K562 (cell line): ENCODE data around the gene TNIK. TPM values are rescaled to one million over a fixed set of nuclear protein-coding genes. Genes with fewer than 3 reads are reported as not detected.

Experiments used
- ATAC-seq: fragments of 200-7000 bp; cut with Tn5 transposase; 3 replicates; pipeline ENCODE4 v1.9.1; 2020; ENCODE audit warnings: moderate library complexity
- BruUV-seq: library from RNA; stranded (reverse); fragments of 400-500 nt; replicated peaks from 2 replicates; lab custom pipeline; 2021; lab: Mats Ljungman, UMichigan
- CTCF ChIA-PET: fragments of 300-600 bp; formaldehyde crosslinking; extraction: SDS; loops from one replicate; lab custom pipeline; 2021; ENCODE audit warnings: low intra/inter-chr PET ratio; lab: Yijun Ruan, JAX
- POLR2A ChIA-PET: fragments of 300-600, 350-650 bp; sonication (Branson Sonifier 250); formaldehyde crosslinking; extraction: SDS; loops from one replicate; lab custom pipeline; 2021; ENCODE audit warnings: antibody characterized with exemption, inconsistent platforms; lab: Yijun Ruan, JAX
- DNase-seq, 4 experiments: peaks; one replicate each; pipeline versions ENCODE4 v3.0.0 to v3.0.0-alpha.2; 2011 to 2018; ENCODE audit warnings: low spot score in 3 of 4, mixed read lengths in 3 of 4; ENCODE audit errors: extremely low read depth in 1 of 4
- FAIRE-seq: peaks from 2 replicates; lab custom pipeline; 2011; peaks lifted over from hg19 to GRCh38; lab: Jason Lieb, UNC
- H2AFZ ChIP-seq: 2 replicates; pipeline ENCODE4 v1.6.0; 2011; ENCODE audit warnings: low read depth, low read length, control low read depth, inconsistent platforms
- H3K27ac ChIP-seq: fragments of 200-600 bp; 3 replicates; pipeline ENCODE4 v1.8.0; 2011; ENCODE audit warnings: low read depth, mild to moderate bottlenecking, control low read depth, inconsistent platforms, low read length, moderate library complexity, mixed read lengths; ENCODE audit errors: extremely low read depth
- H3K27me3 ChIP-seq, 2 experiments: fragments of 300-600 bp in 1 of 2; 2 replicates in 1 of 2; 3 replicates in 1 of 2; pipeline versions ENCODE4 v1.6.0 to v1.8.0; 2011; ENCODE audit warnings: inconsistent platforms in 2 of 2, low read length in 2 of 2, mild to moderate bottlenecking in 1 of 2, mixed read lengths in 1 of 2, moderate library complexity in 1 of 2; ENCODE audit not compliant: control insufficient read depth in 2 of 2, insufficient read depth in 2 of 2
- H3K36me3 ChIP-seq: fragments of 300-600 bp; 3 replicates; pipeline ENCODE4 v1.8.0; 2011; ENCODE audit warnings: mild to moderate bottlenecking, low read length, inconsistent platforms; ENCODE audit not compliant: control insufficient read depth, insufficient read depth
- H3K4me1 ChIP-seq, 2 experiments: fragments of 200-600 bp in 1 of 2; replicated peaks in 1 of 2; 2 replicates in 1 of 2; 3 replicates in 1 of 2; pipeline versions ENCODE4 v1.5.1 to v1.8.0; 2011; ENCODE audit warnings: inconsistent platforms in 2 of 2, low read length in 2 of 2, mild to moderate bottlenecking in 1 of 2, mixed read lengths in 1 of 2, moderate library complexity in 1 of 2; ENCODE audit not compliant: control insufficient read depth in 2 of 2, insufficient read depth in 2 of 2
- H3K4me2 ChIP-seq: 2 replicates; pipeline ENCODE4 v1.6.1; 2011; ENCODE audit warnings: low read length, control low read depth, inconsistent platforms, mixed read lengths; ENCODE audit not compliant: insufficient read depth
- H3K4me3 ChIP-seq: fragments of 200-600 bp; sonication (generic), shearing (Covaris generic); 2 replicates; pipeline ENCODE4 v1.5.1; 2016; ENCODE audit warnings: control low read depth, inconsistent platforms
- H3K79me2 ChIP-seq: fragments of 200-600 bp; 3 replicates; pipeline ENCODE4 v1.8.0; 2011; ENCODE audit warnings: low read length, inconsistent platforms; ENCODE audit not compliant: control insufficient read depth, insufficient read depth
- H3K9ac ChIP-seq, 2 experiments: 2 replicates each; pipeline versions ENCODE4 v1.6.0 to v1.6.1; 2011; ENCODE audit warnings: low read depth in 2 of 2, low read length in 2 of 2, control low read depth in 1 of 2, inconsistent platforms in 1 of 2, mild to moderate bottlenecking in 1 of 2, mixed read lengths in 1 of 2; ENCODE audit not compliant: insufficient read depth in 1 of 2
- H3K9me1 ChIP-seq: one replicate; pipeline ENCODE4 v1.6.0; 2011; ENCODE audit warnings: inconsistent platforms, mild to moderate bottlenecking, low read length, moderate library complexity; ENCODE audit not compliant: control insufficient read depth, insufficient read depth
- H3K9me3 ChIP-seq: replicated peaks from 2 replicates; pipeline ENCODE4 v1.5.1; 2011; ENCODE audit warnings: low read depth, low read length, inconsistent platforms; ENCODE audit not compliant: control insufficient read depth, insufficient read depth
- H4K20me1 ChIP-seq: replicated peaks from 2 replicates; pipeline ENCODE4 v1.6.1; 2011; ENCODE audit warnings: low read length, inconsistent platforms, mixed read lengths; ENCODE audit not compliant: control insufficient read depth, insufficient read depth
- BRD4 ChIP-seq: fragments of 200-600 bp; sonication (generic); IDR thresholded peaks from 2 replicates; pipeline ENCODE4 v1.6.1; 2017; ENCODE audit warnings: inconsistent platforms
- HNRNPLL ChIP-seq: fragments of 200-400 bp; formaldehyde crosslinking; IDR thresholded peaks from 2 replicates; pipeline ENCODE4 v1.6.1; 2017; ENCODE audit warnings: low read length, low read depth, mild to moderate bottlenecking; ENCODE audit not compliant: poor library complexity, severe bottlenecking
- KHSRP ChIP-seq: fragments of 450-650 bp; IDR thresholded peaks from 2 replicates; pipeline ENCODE4 v1.6.1; 2017
- MTF1 ChIP-seq: fragments of 250-450 bp; sonication (Bioruptor Pico); IDR thresholded peaks from 2 replicates; pipeline ENCODE4 v1.9.0; 2021; ENCODE audit warnings: moderate library complexity, mild to moderate bottlenecking, inconsistent platforms, borderline replicate concordance
- NCOA2 ChIP-seq, 2 experiments: fragments of 450-650 bp; IDR thresholded peaks; 2 replicates each; pipeline ENCODE4 v1.6.1; 2018; ENCODE audit warnings: mild to moderate bottlenecking in 2 of 2, moderate library complexity in 1 of 2; ENCODE audit not compliant: partially characterized antibody in 2 of 2
- RCOR1 ChIP-seq, 2 experiments: IDR thresholded peaks; 2 replicates each; pipeline ENCODE4 v1.6.1; 2012; ENCODE audit warnings: low read depth in 2 of 2, low read length in 2 of 2, borderline replicate concordance in 1 of 2, improper control_type of control experiment in 1 of 2
- RUNX1 ChIP-seq: sonication (generic); IDR thresholded peaks from 2 replicates; pipeline ENCODE4 v1.6.1; 2016; ENCODE audit warnings: antibody characterized with exemption, low read depth
- TRIM24 ChIP-seq, 2 experiments: fragments of 450-650 bp; IDR thresholded peaks; 2 replicates each; pipeline ENCODE4 v1.6.1; 2016
- ZFP36 ChIP-seq: fragments of 150-350 bp; IDR thresholded peaks from 2 replicates; pipeline ENCODE4 v1.6.1; 2018; ENCODE audit warnings: low read length, low read depth; ENCODE audit not compliant: partially characterized antibody
- WGBS: fragments of 100-300 bp; shearing (Covaris generic); methylation state at CpG from one replicate; pipeline ENCODE4 v1.1.6; 2016; ENCODE audit warnings: low coverage, mixed read lengths; ENCODE audit not compliant: insufficient coverage; ENCODE audit errors: missing lambda C conversion rate; 5-methylcytosine and 5-hydroxymethylcytosine counted together
- in situ Hi-C: fragments of 300-500 bp; cut with MboI; formaldehyde crosslinking; loops from 4 replicates; pipeline ENCODE4 v1.15.0; 2018; ENCODE audit warnings: inconsistent platforms, mixed read lengths
- intact Hi-C: fragments of 100-400 bp; cut with micrococcal nuclease; formaldehyde crosslinking; loops from 2 replicates; pipeline ENCODE4 v1.14.2; 2022
- polyA plus RNA-seq, 8 experiments: library from polyadenylated mRNA; depleted of rRNA in 4 of 8; stranded (reverse) in 5 of 8; unstranded in 3 of 8; fragments of >200 nt; fragmentation: Nextera tagmentation in 2 of 8; fragmentation: Illumina TruSeq in 1 of 8; extraction: Ambion mirVana in 2 of 8; extraction: Trizol in 1 of 8; gene quantifications; 2 replicates each; pipeline versions ENCODE4 v1.2.1 to v1.2.3, GENCODE V29; 2011 to 2014; ENCODE audit warnings: inconsistent platforms in 1 of 8, missing spikeins in 1 of 8
- total RNA-seq, 7 experiments: library from RNA; depleted of rRNA in 6 of 7; stranded (reverse); fragments of >200 nt in 6 of 7; fragmentation: Illumina TruSeq in 2 of 7; extraction: Trizol in 2 of 7; gene quantifications; 2 replicates each; pipeline versions ENCODE4 v1.2.1 to v1.2.3, GENCODE V29; 2011 to 2021; ENCODE audit warnings: low replicate concordance in 1 of 7
- TF ChIP-seq, protein P1 (sequence below), 2 experiments: fragments of 150-350 bp in 1 of 2; IDR thresholded peaks; 2 replicates each; pipeline ENCODE4 v1.6.1; 2012 to 2016; ENCODE audit warnings: low read depth in 2 of 2, low read length in 2 of 2, mild to moderate bottlenecking in 1 of 2, moderate library complexity in 1 of 2
- TF ChIP-seq, protein P2 (sequence below): fragments of 450-650 bp; formaldehyde crosslinking; IDR thresholded peaks from 2 replicates; pipeline ENCODE4 v1.4.0; 2022; ENCODE audit warnings: missing genetic modification characterization
- TF ChIP-seq, protein P3 (sequence below): fragments of 250-450 bp; sonication (Bioruptor Pico); IDR thresholded peaks from 2 replicates; pipeline ENCODE4 v1.8.0; 2022; ENCODE audit warnings: moderate library complexity, mild to moderate bottlenecking, inconsistent platforms
- TF ChIP-seq, protein P4 (sequence below), 2 experiments: IDR thresholded peaks in 1 of 2; conservative IDR thresholded peaks in 1 of 2; 2 replicates each; pipeline ENCODE4 v1.6.1; 2016; ENCODE audit warnings: low read depth in 2 of 2, mild to moderate bottlenecking in 1 of 2, missing compliant biosample characterization in 1 of 2, missing genetic modification characterization in 1 of 2, moderate library complexity in 1 of 2

Gene TNIK
- total and polyA plus RNA-seq, 9 of the 15 experiments (the other 6 are each of a cell fraction or from before 2014, with no cell fraction given), result 6.6 to 39.0 (median 24.7) TPM

DNA sequence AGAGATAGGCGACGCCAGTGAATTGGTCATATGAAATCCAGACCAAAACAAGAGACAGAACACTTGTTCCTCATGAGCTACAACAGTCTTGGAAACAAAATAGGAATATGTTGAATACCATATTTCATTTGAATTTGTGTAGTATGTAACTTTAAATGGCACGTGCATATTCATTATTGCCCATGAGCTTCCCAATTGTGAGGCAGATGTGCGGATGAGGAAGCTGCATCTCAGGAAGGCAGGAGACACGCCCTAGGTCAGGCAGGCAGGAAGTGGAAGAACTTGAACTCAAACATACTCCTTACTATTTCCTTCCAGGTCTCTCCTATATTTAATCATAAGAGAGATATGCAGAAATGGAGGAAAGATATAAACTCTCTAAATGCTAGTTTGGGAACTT lies 326.9 kb downstream of the TNIK start:
- ChIA-PET POLR2A (interaction anchor here (0.7 kb wide), 1 partner anchor 183 kb away, joined by 3 read pairs; no protein-coding TSS in a partner anchor), CTCF (no interaction called here)
- no peak overlapping the region for H3K27ac ChIP-seq
- H2AFZ ChIP-seq, result no peak overlapping the region
- intact Hi-C loops (no loop called here), in situ Hi-C loops (no loop called here)
- H3K27me3 ChIP-seq, result no peaks in the 10 kb centered on the region
- no peaks in the 10 kb centered on the region for H3K9me1 ChIP-seq
- ATAC-seq, result no peak
- peaks cover 19% of the 10 kb centered on the region for H3K36me3 ChIP-seq
- H3K4me2 ChIP-seq, result no peak overlapping the region
- 73% methylated on average over 5 of the region's 5 CpGs for WGBS
- no peaks in the 10 kb centered on the region for H4K20me1 ChIP-seq
- H3K9ac ChIP-seq, result no peak overlapping the region
- H3K79me2 ChIP-seq, result no peaks in the 10 kb centered on the region
- no peaks in the 10 kb centered on the region for H3K4me1 ChIP-seq
- H3K4me3 ChIP-seq, result no peak overlapping the region
- no peaks in the 10 kb centered on the region for H3K9me3 ChIP-seq
- no peak for FAIRE-seq
- no peak for DNase-seq
- BruUV-seq, result no TSS peak
- TF ChIP-seq HNRNPLL (no peak), ZFP36 (no peak), MTF1 (CRISPR knock-in tag) (no peak), RCOR1 (IDR thresholded peaks at IDR 0.05; ENCODE audit: borderline replicate concordance in 1 of 2, low read depth in 2 of 2, low read length in 2 of 2) (no peak), RUNX1 (no peak), TRIM24 (IDR thresholded peaks at IDR 0.05) (no peak), BRD4 (no peak), NCOA2 (IDR thresholded peaks at IDR 0.05; ENCODE audit: partially characterized antibody in 2 of 2) (no peak), KHSRP (no peak)
- TF ChIP-seq, protein P1, sequence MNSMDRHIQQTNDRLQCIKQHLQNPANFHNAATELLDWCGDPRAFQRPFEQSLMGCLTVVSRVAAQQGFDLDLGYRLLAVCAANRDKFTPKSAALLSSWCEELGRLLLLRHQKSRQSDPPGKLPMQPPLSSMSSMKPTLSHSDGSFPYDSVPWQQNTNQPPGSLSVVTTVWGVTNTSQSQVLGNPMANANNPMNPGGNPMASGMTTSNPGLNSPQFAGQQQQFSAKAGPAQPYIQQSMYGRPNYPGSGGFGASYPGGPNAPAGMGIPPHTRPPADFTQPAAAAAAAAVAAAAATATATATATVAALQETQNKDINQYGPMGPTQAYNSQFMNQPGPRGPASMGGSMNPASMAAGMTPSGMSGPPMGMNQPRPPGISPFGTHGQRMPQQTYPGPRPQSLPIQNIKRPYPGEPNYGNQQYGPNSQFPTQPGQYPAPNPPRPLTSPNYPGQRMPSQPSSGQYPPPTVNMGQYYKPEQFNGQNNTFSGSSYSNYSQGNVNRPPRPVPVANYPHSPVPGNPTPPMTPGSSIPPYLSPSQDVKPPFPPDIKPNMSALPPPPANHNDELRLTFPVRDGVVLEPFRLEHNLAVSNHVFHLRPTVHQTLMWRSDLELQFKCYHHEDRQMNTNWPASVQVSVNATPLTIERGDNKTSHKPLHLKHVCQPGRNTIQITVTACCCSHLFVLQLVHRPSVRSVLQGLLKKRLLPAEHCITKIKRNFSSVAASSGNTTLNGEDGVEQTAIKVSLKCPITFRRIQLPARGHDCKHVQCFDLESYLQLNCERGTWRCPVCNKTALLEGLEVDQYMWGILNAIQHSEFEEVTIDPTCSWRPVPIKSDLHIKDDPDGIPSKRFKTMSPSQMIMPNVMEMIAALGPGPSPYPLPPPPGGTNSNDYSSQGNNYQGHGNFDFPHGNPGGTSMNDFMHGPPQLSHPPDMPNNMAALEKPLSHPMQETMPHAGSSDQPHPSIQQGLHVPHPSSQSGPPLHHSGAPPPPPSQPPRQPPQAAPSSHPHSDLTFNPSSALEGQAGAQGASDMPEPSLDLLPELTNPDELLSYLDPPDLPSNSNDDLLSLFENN (IDR thresholded peaks at IDR 0.05; ENCODE audit: low read depth in 2 of 2, low read length in 2 of 2), result no peak
- TF ChIP-seq, protein P2, sequence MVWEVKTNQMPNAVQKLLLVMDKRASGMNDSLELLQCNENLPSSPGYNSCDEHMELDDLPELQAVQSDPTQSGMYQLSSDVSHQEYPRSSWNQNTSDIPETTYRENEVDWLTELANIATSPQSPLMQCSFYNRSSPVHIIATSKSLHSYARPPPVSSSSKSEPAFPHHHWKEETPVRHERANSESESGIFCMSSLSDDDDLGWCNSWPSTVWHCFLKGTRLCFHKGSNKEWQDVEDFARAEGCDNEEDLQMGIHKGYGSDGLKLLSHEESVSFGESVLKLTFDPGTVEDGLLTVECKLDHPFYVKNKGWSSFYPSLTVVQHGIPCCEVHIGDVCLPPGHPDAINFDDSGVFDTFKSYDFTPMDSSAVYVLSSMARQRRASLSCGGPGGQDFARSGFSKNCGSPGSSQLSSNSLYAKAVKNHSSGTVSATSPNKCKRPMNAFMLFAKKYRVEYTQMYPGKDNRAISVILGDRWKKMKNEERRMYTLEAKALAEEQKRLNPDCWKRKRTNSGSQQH, result no peak
- TF ChIP-seq, protein P3, sequence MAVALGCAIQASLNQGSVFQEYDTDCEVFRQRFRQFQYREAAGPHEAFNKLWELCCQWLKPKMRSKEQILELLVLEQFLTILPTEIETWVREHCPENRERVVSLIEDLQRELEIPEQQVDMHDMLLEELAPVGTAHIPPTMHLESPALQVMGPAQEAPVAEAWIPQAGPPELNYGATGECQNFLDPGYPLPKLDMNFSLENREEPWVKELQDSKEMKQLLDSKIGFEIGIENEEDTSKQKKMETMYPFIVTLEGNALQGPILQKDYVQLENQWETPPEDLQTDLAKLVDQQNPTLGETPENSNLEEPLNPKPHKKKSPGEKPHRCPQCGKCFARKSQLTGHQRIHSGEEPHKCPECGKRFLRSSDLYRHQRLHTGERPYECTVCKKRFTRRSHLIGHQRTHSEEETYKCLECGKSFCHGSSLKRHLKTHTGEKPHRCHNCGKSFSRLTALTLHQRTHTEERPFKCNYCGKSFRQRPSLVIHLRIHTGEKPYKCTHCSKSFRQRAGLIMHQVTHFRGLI (CRISPR knock-in tag), result no peak
- TF ChIP-seq, protein P4, sequence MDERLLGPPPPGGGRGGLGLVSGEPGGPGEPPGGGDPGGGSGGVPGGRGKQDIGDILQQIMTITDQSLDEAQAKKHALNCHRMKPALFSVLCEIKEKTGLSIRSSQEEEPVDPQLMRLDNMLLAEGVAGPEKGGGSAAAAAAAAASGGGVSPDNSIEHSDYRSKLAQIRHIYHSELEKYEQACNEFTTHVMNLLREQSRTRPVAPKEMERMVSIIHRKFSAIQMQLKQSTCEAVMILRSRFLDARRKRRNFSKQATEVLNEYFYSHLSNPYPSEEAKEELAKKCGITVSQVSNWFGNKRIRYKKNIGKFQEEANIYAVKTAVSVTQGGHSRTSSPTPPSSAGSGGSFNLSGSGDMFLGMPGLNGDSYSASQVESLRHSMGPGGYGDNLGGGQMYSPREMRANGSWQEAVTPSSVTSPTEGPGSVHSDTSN (CRISPR knock-in tag; IDR thresholded peaks at IDR 0.05; ENCODE audit: low read depth), result no peak
- TF ChIP-seq, protein P4 (tag; conservative IDR thresholded peaks at IDR 0.05; ENCODE audit: low read depth), result no peak
